WERI-Rb-1 (cell line): ENCODE measurements around the gene METTL26.

Experiments used
- DNase-seq: peaks from one replicate; pipeline ENCODE4 v3.0.0-alpha.2; 2020
- H3K27ac ChIP-seq: fragments of 250-450 bp; sonication (Bioruptor Pico); 2 replicates; pipeline ENCODE4 v1.5.1; 2020; ENCODE audit warnings: mild to moderate bottlenecking, moderate library complexity
- H3K27me3 ChIP-seq: fragments of 250-450 bp; sonication (Bioruptor Pico); 2 replicates; pipeline ENCODE4 v1.5.1; 2021; ENCODE audit warnings: mild to moderate bottlenecking, low read depth, moderate library complexity; ENCODE audit not compliant: insufficient read depth, severe bottlenecking
- H3K36me3 ChIP-seq: fragments of 250-450 bp; sonication (Bioruptor Pico); 2 replicates; pipeline ENCODE4 v1.5.1; 2020; ENCODE audit warnings: mild to moderate bottlenecking, moderate library complexity
- H3K4me3 ChIP-seq: 2 replicates; pipeline ENCODE4 v1.5.1; 2011; ENCODE audit warnings: low read depth, mild to moderate bottlenecking, control low read depth, low read length
- H3K9me3 ChIP-seq: fragments of 250-450 bp; sonication (Bioruptor Pico); 2 replicates; pipeline ENCODE4 v1.5.1; 2021; ENCODE audit warnings: mild to moderate bottlenecking, moderate library complexity; ENCODE audit not compliant: severe bottlenecking
- TF ChIP-seq, protein P1 (sequence below): IDR thresholded peaks from 2 replicates; pipeline ENCODE4 v1.5.1; 2011; ENCODE audit warnings: low read depth, mild to moderate bottlenecking, control low read depth, inconsistent platforms, low read length

The METTL26 gene

DNA sequence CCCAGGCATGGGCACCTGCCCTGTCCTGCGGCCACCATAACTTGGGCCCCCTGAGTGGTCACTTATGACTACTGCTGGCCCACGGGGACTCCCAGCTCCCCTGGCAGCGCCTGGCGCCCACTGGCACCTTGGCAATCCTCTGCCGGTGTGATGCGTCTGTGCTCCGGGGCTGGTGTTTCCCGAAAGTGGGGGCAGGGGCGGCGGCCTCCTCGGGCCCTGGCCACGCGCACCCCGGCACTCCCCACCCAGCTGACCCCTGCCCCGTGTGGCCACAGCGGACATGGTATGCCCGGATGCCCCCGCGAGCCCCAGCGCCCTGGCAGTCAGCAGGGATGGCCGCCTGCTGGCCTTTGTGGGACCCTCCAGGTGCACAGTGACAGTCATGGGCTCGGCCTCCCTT, 21.4 kb upstream of the METTL26 start:
- peaks cover 84% of the 10 kb centered on the region for H3K36me3 ChIP-seq
- H3K9me3 ChIP-seq = no peaks in the 10 kb centered on the region
- no peak for DNase-seq
- TF ChIP-seq, protein P1, sequence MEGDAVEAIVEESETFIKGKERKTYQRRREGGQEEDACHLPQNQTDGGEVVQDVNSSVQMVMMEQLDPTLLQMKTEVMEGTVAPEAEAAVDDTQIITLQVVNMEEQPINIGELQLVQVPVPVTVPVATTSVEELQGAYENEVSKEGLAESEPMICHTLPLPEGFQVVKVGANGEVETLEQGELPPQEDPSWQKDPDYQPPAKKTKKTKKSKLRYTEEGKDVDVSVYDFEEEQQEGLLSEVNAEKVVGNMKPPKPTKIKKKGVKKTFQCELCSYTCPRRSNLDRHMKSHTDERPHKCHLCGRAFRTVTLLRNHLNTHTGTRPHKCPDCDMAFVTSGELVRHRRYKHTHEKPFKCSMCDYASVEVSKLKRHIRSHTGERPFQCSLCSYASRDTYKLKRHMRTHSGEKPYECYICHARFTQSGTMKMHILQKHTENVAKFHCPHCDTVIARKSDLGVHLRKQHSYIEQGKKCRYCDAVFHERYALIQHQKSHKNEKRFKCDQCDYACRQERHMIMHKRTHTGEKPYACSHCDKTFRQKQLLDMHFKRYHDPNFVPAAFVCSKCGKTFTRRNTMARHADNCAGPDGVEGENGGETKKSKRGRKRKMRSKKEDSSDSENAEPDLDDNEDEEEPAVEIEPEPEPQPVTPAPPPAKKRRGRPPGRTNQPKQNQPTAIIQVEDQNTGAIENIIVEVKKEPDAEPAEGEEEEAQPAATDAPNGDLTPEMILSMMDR = no peak
- H3K27ac ChIP-seq = no peak overlapping the region
- H3K27me3 ChIP-seq = no peaks in the 10 kb centered on the region
- H3K4me3 ChIP-seq = no peak overlapping the region

DNA sequence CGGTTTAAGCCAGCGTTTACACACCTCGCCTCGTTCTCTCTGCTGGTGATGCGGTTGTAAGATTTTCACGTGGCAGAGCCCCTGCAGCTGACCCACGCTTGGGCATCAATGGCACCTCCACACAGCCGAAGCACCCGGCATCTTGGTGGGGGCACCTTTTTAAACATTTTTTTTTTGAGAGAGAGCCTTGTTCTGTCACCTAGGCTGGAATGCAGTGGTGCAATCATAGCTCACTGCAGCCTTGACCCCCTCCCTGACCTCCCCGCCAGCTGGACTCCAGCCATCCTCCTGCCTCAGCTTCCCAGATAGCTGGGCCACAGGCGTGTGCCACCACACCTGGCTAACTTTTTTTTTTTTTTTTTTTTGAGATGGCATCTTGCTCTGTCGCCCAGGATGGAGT, 17.9 kb upstream of the METTL26 start:
- Histone ChIP-seq H3K36me3 (peaks cover 77% of the 10 kb centered on the region), H3K4me3 (no peak overlapping the region), H3K27ac (no peak overlapping the region), H3K27me3 (no peaks in the 10 kb centered on the region), H3K9me3 (no peaks in the 10 kb centered on the region)
- no peak for DNase-seq
- TF ChIP-seq, protein P1 = no peak

DNA sequence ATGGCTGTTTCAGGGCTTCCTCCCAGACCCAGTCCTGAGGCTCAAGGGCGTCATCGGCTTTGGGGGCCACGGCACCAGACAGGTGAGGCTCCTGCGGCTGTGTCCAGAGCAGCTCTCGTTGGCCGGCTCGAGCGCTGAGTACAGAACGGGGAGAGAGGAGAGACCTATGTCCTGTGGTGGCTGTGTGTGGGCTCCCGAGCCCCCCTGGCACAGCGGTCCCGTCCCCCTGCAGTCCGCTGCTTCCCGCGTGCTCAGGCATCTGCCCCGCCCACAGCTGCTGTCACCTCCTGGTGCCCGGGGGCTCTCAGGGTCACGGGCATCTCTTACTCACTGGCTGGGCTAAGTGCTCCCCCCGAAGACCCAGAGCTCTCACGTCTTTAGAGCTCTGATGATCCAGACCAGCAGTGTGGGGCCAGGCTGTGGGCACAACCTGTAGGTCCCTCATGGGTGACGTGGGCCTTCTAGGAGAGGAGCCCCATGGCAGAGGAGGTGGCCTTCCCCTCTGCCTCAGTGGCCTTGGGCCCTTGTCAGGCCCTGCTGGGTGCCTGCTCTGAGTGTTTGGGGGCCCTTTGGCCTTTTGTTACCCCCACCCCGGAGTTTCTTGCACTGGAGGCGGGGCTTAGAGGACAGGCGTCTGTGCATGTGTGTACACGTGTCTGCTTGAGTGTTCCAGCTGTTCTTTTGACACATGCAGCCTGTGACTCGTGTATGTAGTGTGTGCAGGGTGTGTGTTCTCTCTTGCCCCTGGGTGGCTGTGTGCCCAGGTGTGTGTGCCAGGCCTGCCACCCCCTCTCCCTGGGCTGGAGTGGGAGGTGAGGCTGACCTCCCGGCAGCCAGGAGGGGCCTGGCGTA, 16.6 kb upstream of the METTL26 start:
- TF ChIP-seq, protein P1 = no peak
- DNase-seq = no peak
- Histone ChIP-seq H3K4me3 (no peak overlapping the region), H3K27me3 (no peaks in the 10 kb centered on the region), H3K27ac (no peak overlapping the region), H3K36me3 (peaks cover 63% of the 10 kb centered on the region), H3K9me3 (no peaks in the 10 kb centered on the region)

DNA sequence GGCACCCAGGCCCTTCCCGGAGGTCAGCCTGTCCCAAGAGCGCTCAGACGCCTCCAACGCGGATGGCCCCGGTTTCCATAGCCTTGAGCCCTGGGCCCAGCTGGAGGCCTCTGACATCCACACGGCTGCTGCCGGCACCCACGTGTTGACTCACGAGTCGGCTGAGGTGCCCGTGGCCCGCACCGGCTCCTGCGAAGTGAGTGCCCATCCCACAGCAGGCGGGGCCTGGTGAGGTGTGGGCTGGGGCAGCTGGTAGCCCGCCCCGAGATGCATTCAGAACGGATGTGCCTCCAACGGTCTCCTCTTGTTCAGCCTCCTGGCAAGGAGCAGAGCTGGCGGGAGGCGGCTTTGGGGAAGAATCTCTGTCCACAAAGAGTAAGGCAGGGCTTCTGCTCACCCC, 15.7 kb upstream of the METTL26 start:
- H3K27me3 ChIP-seq = no peaks in the 10 kb centered on the region
- peaks cover 55% of the 10 kb centered on the region for H3K36me3 ChIP-seq
- H3K4me3 ChIP-seq = no peak overlapping the region
- no peak overlapping the region for H3K27ac ChIP-seq
- no peaks in the 10 kb centered on the region for H3K9me3 ChIP-seq
- DNase-seq = no peak
- TF ChIP-seq, protein P1 = no peak

DNA sequence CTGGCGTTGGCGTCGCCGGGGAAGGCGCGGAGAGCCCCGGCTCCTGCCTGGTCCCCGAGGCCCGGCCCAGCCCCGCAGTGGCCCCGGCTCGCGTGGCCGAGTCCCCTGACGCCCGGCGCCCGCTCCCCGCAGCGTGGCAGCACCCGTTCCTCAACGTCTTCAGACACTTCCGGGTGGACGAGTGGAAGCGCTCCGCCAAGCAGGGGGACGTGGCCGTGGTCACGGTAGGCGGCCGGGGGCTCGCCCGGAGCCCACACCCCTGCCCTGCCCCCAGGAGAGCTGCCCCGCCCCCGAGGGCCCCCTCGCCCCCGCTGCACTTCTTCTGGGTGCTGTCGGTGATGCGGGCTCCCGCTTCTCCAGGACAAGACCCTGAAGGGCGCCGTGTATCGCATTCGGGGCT, 13.5 kb upstream of the METTL26 start:
- H3K27me3 ChIP-seq = no peaks in the 10 kb centered on the region
- H3K36me3 ChIP-seq = peaks cover 39% of the 10 kb centered on the region
- peak overlapping the region; percentile 58 for H3K4me3 ChIP-seq
- no peak for DNase-seq
- TF ChIP-seq, protein P1 = no peak
- peak overlapping the region; percentile 91 for H3K27ac ChIP-seq
- no peaks in the 10 kb centered on the region for H3K9me3 ChIP-seq
